Measurements from ENCODE around the gene SVOP.
A peak's percentile ranks its signal among the peaks of the same experiment; 100 is the strongest.

SVOP gene

GRCh38 chr12:108964371-108965352, 56.2 kb downstream of the SVOP start:
- no peaks in the 10 kb centered on the region; the same call in 1 of the 2 replicates for H3K36me3 ChIP-seq
- H3K4me3 ChIP-seq (ENCODE audit: low read depth, low read length), result no peak overlapping the region
- TF ChIP-seq CTCF (IDR thresholded peaks at IDR 0.05; ENCODE audit: low read depth, low read length), result no peak
- H3K9me3 ChIP-seq, result no peaks in the 10 kb centered on the region
- no peaks in the 10 kb centered on the region for H3K27me3 ChIP-seq
- DNase-seq, result no peak
- no peaks in the 10 kb centered on the region for H3K4me1 ChIP-seq

GRCh38 chr12:108962256-108962655, 58.6 kb downstream of the SVOP start:
- no peaks in the 10 kb centered on the region for H3K4me1 ChIP-seq
- H3K36me3 ChIP-seq, result no peaks in the 10 kb centered on the region; the same call in 1 of the 2 replicates
- H3K27me3 ChIP-seq, result no peaks in the 10 kb centered on the region
- H3K9me3 ChIP-seq, result no peaks in the 10 kb centered on the region
- H3K4me3 ChIP-seq (ENCODE audit: low read depth, low read length), result no peak overlapping the region
- DNase-seq, result no peak
- TF ChIP-seq CTCF (IDR thresholded peaks at IDR 0.05; ENCODE audit: low read depth, low read length), result no peak

DNA sequence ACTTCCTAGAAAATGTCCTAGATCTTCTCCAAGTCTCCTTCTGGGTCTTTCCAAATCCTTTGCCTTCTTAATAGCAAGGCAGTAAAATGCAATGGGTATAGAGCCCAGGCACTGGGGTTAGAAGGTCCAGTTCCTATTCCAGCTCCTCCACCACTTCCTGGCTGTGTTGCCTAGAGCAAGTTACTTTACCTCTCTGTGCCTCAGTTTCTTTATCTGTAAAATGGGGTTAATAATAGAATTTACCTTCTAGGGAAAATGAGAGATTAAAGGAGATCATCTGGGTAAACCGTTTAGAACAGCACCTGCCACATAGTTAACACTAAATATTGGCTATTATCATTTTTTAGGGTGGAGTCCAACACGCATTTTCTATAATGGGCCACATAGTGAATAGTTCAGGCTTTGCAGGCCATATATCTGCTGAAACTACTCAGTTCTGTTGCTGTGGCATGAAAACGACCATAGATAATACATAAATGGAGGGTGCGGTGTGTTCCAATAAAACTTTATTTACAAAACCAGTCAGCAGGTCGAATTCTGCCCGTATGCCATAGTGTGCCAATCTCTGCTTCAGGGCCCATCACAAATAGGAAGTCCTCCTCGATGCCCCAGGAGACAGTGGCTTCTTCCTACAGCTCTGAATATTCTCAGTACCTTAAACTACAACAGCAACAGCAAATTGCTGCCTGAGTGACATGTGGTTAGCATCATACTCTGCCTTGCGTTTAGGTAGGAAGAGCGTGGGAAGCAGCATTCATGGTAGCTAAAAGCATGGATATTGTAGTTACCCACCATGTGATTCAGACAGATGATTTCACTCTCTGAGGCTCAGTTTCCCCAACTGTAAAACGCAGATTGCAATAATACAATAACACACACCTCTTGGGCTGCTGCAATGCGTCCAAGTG, 60.9 kb downstream of the SVOP start:
- H3K9me3 ChIP-seq, result no peaks in the 10 kb centered on the region
- H3K4me1 ChIP-seq, result no peaks in the 10 kb centered on the region
- no peak overlapping the region for H3K4me3 ChIP-seq (ENCODE audit: low read depth, low read length)
- no peaks in the 10 kb centered on the region; the same call in 1 of the 2 replicates for H3K36me3 ChIP-seq
- no peak for DNase-seq
- no peak for TF ChIP-seq CTCF (IDR thresholded peaks at IDR 0.05; ENCODE audit: low read depth, low read length)
- H3K27me3 ChIP-seq, result no peaks in the 10 kb centered on the region

DNA sequence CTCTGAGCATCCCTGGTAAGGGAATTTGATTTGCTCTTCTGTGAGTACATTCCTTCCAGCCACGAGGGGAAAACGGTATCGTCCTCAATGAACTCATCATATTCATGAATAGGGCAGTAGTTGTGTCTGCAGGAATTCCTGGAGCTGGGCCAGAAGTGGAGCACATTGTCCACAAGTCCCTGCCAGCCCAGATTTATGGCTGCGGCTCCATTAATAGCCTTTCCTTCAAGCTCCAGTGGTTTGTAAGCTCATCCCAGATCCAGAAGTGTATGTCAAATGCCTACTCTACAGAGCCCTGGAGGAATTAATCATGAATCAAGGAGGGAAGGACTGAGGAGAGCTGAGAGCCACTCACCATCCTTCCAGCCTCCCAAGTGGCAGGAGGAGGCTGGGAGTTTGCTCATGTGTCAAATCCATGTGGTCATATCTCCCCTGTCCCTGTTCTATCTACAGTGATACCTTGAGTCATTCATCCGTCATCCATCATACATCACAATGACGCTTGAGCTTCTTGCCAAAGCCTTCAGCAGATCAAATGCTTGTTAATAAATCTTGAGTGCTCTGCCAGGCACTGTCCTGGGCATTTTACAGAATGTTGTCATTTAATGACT, 65.5 kb downstream of the SVOP start:
- peak; percentile 86 for DNase-seq
- H3K36me3 ChIP-seq, result no peaks in the 10 kb centered on the region; the same call in 1 of the 2 replicates
- H3K4me1 ChIP-seq, result no peaks in the 10 kb centered on the region
- H3K9me3 ChIP-seq, result no peaks in the 10 kb centered on the region
- no peaks in the 10 kb centered on the region for H3K27me3 ChIP-seq
- no peak overlapping the region for H3K4me3 ChIP-seq (ENCODE audit: low read depth, low read length)
- no peak for TF ChIP-seq CTCF (IDR thresholded peaks at IDR 0.05; ENCODE audit: low read depth, low read length)

- Histone ChIP-seq H3K36me3 (no peaks in the 10 kb centered on the region), H3K4me1 (no peaks in the 10 kb centered on the region), H3K9me3 (no peaks in the 10 kb centered on the region), H3K4me3 (ENCODE audit: low read depth, low read length) (0 out of 2 replicates have a peak overlapping the region, but pooled peaks have one; percentile 12), H3K27me3 (no peaks in the 10 kb centered on the region)
- DNase-seq, result peak; percentile 65
- peak; percentile 87 for TF ChIP-seq CTCF (IDR thresholded peaks at IDR 0.05; ENCODE audit: low read depth, low read length)
Observed at GRCh38 chr12:108950991-108951739, 69.7 kb downstream of the SVOP start.
